GM21360 (cell line): ENCODE results near the gene PDXK.

Experiments used
- ATAC-seq: cut with Tn5 transposase; IDR thresholded peaks from one replicate; pipeline ENCODE4 v1.9.1; 2021; ENCODE audit warnings: mild to moderate bottlenecking, moderate library complexity; ENCODE audit not compliant: unreplicated experiment

PDXK gene

DNA sequence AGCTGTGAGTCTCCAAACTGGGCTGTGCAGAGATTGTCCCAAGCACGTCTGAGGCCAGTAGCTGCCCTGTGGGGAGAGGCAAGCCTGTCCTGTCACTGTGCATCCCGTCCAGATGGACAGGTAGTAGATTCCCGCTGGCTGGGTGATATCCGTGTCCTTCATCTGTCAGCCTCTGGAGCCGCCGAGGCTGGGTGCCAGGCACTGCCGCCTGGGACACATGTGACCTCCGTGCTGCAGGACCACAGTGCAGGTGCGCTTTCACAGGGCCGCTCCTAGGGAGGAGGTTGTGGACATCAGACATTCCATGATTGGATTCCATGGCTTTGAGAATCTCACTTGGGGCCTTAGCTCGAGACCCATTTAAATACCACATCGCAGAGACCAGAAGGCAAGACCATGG, 4.7 kb downstream of the PDXK start:
- no peak for ATAC-seq

DNA sequence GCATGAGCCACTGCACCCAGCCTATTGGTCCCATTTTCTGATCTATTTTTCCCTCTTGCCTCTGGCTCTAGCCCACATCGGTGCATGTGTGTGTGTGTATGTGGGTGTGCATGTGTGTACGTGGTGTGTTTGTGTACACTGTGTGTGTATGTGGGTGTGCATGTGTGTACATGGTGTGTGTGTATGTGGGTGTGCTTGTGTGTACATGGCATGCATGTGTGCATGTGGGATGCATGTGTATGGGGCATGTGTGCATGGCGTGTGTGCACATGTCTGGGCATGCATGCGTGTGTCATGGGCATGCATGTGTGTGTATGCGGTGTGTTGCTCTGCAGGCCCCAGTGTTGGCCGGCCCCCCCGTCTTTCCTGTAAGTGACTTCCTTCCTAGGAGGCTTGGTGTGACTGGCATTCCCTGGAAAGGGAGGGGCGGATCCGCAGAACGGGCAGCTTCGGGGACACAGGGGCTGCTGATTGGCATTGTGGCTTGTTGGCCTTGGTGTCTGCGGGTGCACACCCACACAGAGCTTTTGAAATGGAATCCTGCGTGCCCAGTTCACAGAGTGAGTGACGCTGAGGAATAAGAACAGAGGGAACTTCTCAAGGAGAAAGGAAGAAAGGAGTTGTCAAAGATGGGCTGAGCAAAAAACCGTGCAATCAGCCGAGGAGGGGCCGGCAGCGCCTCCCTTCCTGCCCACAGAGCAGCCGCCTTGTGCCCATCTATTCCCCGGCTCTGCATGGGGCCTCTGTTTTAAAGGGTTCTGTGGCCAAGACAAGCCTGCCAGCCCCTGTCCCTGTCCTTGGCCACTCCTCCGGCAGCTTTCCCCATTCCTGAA, 8.0 kb downstream of the PDXK start:
- no peak for ATAC-seq

DNA sequence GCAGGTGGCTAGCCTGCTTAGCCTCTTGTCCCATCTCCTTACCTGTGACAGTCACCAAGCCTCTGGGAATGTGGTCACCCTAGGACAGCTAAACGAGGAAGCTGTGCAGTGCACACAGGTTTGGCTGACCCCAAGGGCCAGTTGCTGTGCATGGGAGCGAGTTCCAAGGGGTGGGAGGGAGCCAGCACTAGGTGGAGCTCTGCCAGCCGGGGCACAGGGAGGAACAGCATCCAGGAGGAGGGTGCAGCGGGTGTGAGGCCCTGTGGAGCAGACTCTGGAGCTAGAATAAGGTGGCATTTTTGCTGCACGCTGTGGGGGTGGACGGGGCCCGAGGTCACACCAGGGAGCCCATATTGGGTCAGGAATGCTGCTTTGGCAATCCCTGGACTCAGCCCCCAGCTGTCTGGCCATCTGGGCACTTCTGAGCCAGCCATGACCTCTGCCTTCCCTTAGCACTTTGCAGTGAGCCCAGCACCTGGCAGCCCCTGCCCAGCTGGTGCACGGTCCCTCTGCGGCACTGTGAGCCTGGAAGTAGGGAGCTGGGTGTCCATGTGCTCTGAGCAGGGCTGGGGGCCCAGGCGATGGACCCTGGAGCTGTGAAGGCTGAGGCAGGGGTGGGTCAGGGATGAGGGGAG, 8.7 kb downstream of the PDXK start:
- ATAC-seq: no peak

DNA sequence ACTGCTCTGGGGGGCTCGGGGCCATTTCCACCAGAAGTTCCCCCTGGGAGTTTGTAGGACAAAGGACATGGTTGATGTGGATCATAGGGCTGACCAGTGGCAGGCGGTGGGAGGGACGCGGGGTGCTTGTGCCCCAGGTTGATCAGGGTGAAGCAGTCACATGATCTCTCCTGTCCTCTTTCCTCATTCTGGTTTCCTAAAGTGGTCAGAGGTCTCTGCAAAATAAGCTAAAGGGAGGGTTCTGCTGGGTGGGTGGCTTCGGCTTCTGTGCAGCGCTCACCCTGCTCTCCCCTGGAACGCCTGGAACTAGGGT, 9.2 kb downstream of the PDXK start:
- no peak for ATAC-seq

DNA sequence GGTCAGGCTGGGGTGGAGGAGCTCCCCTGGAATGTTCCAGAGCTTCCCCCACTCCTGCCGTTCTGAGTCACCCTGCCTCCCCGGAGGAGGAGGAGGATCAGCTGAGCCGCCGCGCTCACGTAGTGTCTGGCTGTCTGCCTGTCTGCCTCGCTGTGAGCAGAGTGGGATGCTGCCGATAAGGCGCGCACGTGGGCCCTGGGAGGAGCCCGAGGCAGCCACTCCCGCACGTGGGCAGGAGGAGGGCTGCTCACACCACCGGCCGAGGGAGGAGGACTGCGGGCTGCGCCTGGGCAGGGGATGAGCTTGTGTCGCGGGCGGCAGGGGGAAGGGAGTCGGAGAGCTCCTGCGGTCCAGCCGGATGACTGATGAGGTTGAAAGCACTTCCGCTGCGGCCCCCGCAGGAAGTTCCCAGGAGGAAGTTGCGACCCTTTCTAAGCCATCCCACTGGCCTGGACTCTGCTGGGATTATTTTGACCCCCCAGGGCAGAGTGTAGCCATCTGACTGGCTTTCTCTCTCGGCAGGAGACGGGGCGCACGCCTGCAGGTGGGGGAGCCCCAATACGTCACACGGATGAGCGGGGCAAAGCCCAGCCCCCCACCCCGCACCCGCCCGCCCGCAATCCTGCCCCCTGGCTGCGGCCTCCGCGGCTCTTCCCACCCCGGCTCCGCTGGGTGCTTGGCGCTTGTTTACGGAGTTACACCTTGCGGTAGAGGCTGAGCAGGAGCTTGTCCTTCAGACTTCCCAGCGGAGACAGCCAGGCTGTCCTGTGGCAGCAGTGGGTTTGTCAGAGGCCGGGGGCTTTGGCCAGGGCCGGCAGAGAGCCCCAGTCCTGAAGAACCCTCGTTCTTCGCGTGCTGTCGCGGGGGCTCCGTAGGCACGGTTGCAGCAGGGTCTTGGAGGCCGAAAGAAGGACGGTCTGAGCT, 9.8 kb downstream of the PDXK start:
- peak; percentile 56 for ATAC-seq

DNA sequence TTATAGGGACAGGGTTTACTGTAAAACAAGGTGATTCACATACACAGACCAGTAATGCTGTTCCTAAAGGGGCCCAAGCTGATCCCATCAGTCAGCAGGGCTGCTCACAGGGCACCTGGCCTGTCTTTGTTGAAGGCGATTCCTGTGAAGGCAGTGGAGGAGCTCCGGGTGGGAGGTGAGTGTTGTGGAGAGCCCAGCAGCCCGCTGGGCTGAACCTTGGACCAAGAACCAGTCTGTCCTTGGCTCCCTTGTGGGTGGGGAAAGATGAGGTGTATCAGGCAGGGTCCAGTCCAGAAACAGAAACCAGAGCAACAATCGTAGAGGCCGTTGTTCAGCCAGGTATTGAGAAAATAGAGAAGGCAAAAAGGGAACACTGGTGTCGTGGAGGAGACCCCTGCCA, 12.5 kb downstream of the PDXK start:
- no peak for ATAC-seq

DNA sequence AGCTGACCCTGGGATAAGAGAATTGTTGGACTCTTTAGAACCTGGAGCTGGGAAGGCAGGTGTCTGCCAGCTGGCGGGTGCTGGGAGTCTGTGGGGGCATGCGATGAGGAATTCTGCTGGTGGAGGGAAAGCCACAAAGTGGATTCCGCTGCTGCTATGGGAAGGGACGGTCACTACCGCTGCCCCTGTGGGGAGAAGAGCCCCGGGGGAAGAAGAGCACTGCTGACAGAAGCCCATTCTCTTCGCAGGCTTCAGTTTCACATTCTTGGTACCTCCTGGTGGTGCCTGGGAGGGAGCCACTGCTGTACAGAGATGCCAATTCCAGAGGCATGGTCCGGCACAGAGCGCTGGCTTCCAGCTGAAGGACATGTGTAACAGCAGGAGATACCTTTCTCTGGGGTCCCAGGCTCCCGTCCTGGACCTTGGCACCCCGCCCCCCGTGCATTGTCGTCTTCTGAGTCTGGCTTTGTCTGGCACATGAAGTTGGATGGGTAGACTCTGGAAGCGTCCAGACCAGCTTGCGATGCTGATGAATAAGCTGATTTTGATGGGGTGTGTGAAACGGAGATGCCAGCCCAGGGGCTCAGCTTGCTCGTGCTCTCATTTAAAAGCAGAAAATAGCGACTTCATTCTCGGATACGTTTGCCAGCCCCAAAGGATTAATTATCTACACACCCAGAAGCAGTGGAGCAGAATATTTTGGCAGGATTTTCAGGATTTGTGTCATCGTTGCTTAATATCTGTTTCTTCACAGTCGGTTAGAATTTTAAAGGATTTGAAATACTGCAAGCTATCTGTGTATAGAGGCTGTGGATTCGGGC, 13.2 kb downstream of the PDXK start:
- no peak for ATAC-seq

DNA sequence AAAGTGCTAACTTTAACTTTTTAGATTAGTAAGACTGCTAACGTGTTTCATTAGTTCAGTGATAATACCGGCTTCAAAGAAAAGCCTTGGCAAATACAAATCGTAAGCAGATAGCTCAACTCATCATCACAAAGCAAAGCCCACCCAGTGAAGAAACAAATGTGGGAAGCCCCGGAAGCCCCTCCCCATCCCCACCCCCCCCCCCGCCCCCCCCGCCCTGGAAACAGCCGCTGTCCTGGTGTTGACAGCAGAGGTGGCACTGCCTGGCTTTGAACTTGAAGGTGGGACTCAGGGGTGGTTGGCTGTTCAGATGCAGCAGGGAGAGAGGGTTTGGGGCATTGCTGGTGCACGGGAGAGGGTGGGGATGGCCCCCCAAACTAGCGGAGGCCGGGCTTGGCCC, 14.1 kb downstream of the PDXK start:
- no peak for ATAC-seq

DNA sequence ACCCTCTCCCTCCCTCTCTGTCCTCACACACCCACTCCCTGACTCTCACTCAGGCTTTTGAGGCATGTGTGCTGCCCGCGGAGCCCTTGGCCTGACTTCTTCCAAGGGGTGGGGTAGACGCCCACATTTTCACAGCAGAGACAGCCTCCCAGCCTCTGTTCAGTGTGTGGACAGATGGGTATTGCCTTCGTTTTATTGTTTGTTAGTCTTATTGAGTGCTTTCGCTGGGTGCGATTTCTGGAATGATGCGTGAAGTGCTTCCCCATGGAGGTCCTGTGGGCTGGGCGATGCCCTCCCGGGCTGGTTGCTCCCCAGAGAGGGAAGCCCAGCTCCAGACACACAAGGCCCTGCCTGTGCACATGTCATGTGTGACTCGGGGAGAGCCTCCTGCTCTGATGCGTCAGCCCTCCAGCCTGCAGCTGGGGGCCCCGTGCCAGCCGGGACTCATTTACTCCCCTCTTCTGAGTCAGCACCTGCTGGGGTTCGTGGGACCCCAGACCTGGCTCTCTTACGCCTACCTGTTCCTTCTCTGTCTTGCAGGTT, 14.7 kb downstream of the PDXK start:
- ATAC-seq: no peak

DNA sequence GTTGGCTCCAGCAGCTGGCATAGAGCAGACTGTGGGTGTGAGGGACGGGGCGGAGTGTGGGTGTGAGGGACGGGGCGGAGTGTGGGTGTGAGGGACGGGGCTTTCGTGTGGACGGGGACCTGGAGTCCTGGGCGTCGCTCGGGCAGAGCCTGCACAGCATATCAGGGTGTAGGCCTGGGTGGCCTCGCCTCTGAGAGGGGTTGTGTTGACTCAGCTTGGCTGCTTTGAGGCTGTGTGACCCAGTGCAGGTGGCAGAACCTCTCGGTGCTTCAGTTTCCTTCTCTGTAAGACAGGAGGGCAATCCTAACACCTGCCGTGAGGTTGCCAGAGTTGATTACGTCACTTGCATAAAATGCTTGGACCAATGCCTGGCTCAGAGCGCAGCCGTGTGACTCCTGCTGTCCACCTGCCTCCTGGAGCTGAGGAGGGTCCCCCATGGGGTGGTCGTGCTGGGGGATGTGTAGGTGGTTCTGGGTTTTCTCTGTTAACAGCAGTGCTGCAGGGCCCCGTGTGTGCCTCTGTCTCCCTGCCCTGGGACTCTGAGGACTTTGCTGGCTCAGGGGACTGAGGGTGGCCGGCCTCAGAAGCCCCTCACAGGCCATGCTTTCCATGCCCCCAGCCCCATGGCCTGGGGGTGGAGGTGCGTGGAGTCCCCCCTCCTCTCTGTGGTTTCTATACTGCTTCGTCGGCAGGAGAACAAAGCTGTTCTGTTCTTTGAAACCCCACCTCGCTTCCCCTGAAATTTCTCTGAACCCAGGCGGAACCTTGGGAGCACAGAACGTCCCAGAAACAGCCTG, 15.4 kb downstream of the PDXK start:
- no peak for ATAC-seq

DNA sequence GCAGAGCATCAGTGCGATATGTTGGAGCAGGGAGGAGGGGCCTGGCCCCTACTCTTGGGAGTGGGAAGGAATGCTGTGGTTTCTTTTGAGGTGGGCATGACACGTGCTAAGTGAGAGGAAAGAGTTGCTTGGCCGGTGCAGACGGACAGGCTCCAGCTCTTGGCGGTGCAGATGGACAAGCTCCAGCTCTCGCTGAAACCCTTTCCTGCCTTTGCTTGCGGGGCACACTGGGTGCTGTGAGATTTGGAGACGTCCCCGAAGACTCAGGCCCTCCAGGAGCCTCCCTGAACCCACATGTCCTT, 15.9 kb downstream of the PDXK start:
- no peak for ATAC-seq

DNA sequence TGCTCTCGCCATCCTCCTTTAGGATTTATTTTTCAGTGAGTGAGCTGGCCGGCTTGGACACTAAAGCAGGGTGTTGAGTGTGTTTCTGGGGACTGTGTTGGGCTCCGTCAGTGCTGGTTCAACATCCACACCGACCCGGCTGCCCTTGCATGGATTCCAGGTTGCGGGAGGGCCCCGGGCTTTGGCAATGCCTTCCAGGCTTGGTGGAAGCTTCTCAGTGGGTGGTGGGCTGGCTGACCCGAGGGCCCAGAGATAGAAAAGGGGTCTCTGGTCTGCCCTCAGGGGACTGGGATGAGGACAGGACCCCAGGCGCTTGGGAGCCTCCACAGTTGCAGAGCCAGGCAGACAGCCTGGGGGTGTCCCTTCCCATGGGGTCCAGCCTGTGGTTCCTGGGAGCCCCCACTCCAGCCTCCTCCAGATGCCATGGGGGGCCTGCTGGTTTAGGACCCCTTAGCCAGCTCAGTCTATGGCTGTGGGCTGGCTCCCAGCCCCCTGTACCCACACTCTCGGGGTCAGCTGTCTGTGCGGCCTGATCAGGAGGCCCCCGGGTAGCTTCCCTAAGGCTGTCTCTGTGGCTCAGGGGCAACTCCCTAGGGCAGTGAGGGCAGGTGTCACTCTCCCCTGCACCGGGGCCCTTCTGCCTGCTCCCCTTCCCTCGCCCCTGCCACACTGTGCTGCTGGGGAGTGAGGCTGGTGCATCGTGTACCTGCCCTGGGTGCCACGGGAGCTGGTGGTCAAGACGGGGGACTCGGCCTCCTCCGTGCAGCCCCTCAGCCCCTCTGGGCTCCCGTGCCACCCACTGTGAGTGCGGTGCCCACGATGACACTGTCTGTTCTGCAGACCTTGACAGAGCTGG, 16.5 kb downstream of the PDXK start:
- no peak for ATAC-seq

DNA sequence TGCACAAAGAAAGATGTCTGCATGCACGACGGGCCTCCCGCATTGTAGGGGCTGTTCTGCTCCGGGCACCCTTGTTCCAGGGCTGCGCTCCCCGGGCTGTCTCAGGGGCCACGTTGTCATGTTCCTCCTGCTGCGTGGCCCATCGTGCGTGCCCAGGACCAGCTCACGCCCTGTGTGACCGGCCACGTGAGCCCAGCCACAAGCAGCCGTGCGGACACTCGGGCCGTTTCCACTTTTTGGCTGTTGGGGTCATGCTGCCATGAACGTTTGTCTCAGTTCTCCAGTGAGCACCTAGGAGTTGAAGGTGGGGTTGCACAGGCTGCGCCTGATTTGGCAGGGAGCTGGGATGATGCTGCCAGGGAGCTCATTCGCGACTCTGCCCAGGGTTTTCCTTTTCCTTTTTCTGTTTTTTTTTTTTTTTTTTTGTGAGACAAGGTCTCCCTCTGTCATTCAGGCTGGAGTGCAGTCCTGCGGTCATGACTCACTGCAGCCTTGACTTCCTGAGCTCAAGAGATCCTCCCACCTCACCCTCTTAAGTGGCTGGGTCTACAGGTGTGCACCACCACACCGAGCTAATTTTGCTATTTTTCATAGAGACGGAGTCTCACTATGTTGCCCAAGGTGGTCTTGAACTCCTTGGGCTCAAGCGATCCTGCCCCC, 17.4 kb downstream of the PDXK start:
- no peak for ATAC-seq

DNA sequence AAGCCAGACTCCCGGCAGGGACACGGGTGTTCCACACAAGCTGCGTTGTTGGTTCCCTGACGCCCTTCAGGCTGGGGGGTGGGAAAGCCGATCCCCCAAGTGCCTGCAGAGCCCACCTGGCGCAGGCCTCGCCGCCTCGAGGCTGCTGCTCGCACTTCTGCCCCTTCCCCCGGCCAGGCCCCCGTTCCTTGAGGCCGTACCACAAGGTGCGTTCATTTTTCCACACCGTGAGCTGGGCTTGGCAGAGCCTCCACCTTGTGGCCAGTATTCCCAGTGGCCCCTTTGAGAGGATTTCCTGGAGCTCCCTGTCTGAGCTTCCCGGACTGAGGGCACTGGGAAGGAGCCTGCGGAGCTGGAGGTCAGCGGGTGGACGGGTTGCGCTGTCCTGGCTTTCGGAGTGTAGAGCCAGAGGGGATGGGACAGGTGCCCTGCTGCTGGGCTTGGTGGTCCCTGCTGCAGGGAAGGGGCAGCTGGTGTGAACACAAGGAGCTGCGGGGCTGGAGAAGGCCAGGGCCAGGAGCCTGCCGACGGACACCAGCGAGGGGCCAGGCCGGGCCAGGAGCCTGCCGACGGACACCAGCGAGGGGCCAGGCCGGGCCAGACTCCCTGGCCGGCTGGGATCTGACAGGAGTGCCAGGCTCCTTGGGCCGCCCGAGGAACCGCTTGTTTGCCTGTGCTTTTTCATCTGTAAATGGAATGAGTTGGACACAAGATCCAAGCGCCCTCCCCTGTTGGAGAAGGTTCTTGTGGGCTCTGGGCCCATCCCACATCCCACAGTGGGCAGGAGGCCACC, 18.4 kb downstream of the PDXK start:
- ATAC-seq: no peak

DNA sequence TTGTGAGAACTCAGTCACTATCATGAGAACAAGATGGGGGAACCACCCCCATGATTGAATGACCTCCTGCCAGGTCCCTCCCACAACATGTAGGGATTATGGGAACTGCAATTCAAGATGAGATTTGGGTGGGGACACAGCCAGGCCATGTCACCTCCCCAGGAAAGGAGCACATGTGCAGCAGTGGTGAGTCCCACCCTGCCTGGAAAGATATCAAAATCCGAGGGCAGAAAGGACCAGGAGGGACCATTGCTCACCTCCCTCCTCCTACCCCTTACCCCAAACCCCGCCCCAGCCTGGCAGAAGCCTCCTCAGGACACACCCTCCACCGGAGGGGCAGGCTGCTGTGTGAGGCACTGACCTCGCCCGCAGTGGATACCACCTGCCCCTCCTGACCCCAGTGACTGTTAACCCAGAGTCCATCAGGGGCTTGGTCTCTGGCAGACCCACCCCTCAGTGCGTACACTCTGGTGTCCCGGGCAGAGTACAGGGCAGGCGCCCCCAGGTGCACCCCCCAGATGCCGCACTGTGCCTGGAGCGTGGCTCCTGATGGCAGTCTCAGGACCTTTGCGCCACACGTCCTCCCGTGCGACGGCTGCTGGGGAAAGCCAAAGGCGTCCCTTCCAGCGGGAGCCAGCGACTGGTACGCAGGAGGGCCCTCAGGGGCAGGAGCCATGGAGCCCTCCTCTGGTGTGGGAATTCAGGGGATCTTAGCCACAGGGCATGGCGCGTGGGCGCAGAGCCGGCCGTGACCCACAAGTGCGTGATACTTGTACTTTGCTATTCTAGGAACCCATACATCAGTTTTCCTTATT, 20.9 kb downstream of the PDXK start:
- ATAC-seq: no peak

DNA sequence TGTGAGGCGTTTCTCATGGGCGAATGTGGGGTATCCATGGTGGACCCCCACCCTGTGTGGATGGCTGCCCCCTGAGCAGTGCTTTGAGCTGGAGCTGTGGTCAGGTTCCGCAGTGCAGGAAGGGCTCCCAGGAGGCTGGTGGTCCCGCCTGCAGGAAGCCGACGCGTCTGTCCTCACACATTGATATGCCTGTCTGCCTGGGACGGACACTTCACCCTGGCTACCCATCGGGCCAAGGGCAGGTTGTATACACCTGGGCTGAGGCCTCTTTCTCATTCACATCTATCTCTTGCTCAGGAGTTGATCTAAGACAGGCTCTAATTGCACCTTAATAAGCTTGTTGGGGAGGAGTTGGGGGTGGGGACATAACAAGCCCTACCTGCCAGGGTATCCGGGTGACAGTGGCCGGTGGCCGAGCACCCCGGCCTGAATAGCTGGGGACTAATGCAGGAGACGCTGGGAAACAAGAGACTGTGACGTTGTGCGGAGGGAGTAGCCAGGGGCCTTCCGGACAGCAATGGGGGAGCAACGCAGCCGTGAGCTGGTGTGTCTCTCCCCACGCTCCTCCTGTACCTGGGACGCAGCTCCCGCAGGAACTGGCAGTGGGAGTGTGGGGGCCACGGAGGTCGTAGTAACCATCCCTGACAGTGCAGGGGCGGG, 21.7 kb downstream of the PDXK start:
- no peak for ATAC-seq
